ENCODE data around the gene SRL. TPM values are rescaled to one million over a fixed set of nuclear protein-coding genes. Genes with fewer than 3 reads are reported as not detected.
A peak's percentile ranks its signal among the peaks of the same experiment; 100 is the strongest.

The SRL gene
- total RNA-seq, 5 donors from 2014 or later (not counting 1 experiment from before 2014, with no cell fraction given): 0.06 TPM; not detected in 4

DNA sequence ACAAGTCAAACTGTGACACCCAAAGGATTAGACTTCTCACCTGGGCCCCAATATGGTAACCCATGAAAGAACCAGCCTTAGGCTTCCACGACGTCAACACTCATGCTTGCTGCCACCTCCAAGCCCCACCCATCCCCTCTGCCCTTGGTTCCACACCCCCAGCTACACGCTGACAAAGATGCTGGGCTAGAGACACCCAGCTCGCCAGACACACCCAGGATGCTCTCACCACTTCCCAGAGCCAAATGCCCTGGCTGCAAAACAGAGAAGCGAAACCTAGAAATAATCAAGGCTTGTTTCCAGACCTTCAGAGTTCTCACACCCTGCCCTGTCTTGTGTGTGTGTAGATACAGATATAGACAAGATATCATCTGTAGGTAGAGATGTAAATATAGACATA, 99.6 kb downstream of the SRL start:
- peaks cover 0 to 2% of the 10 kb centered on the region in 2 donors for H3K27me3 Mint-ChIP-seq
- peak in 33 of 35 experiments; percentile 3 to 68 (median 47) for DNase-seq
- Histone ChIP-seq H3K27me3 (replicated peaks in 1 of 2; ENCODE audit: control insufficient read depth in 2 of 2, extremely low read depth in 1 of 2, insufficient read depth in 2 of 2, low read length in 1 of 2) (peaks cover 0 to 4% of the 10 kb centered on the region in 2 experiments), H3K9me3 (no peaks in the 10 kb centered on the region), H3K27ac (ENCODE audit: low read length) (peak overlapping the region; percentile 52), H3K4me1 (ENCODE audit: control insufficient read depth in 1 of 2, extremely low read depth in 1 of 2, insufficient read depth in 2 of 2, low read length in 2 of 2) (peaks cover 0 to 18% of the 10 kb centered on the region in 2 experiments), H3K4me3 (ENCODE audit: control insufficient read depth in 1 of 2, extremely low read depth in 1 of 2, low read length in 1 of 2) (no peak overlapping the region), H3K36me3 (ENCODE audit: control insufficient read depth in 2 of 2, extremely low read depth in 1 of 2, insufficient read depth in 1 of 2, low read length in 1 of 2) (no peaks in the 10 kb centered on the region)
- H3K36me3 Mint-ChIP-seq: no peaks in the 10 kb centered on the region
- ChIA-PET CTCF (no interaction called here), POLR2A (no interaction called here)
- ATAC-seq (replicated peaks in 1 of 4): peak; percentile 82 to 99 (median 94)
- H3K9me3 Mint-ChIP-seq: no peaks in the 10 kb centered on the region
- H3K27ac Mint-ChIP-seq: peak overlapping the region; percentile 48 to 90
- WGBS (ENCODE audit: insufficient coverage): 13% methylated on average over 4 of the region's 5 CpGs
- no peak overlapping the region for H3K4me3 Mint-ChIP-seq
- peaks cover 2 to 18% (median 8%) of the 10 kb centered on the region in 3 donors for H3K4me1 Mint-ChIP-seq

- peaks cover 0 to 18% of the 10 kb centered on the region in 2 experiments for H3K4me1 ChIP-seq (ENCODE audit: control insufficient read depth in 1 of 2, extremely low read depth in 1 of 2, insufficient read depth in 2 of 2, low read length in 2 of 2)
- 94% methylated on average over 7 of the region's 12 CpGs for WGBS (ENCODE audit: insufficient coverage)
- Mint-ChIP-seq H3K4me3 (no peak overlapping the region), H3K27me3 (peaks cover 0 to 2% of the 10 kb centered on the region in 2 donors), H3K27ac (no peak overlapping the region), H3K4me1 (peaks cover 4 to 18% (median 8%) of the 10 kb centered on the region in 3 donors), H3K9me3 (no peaks in the 10 kb centered on the region), H3K36me3 (no peaks in the 10 kb centered on the region)
- H3K9me3 ChIP-seq: no peaks in the 10 kb centered on the region
- H3K36me3 ChIP-seq (ENCODE audit: control insufficient read depth in 2 of 2, extremely low read depth in 1 of 2, insufficient read depth in 1 of 2, low read length in 1 of 2): no peaks in the 10 kb centered on the region
- CTCF ChIA-PET: no interaction called here
- POLR2A ChIA-PET: no interaction called here
- H3K27me3 ChIP-seq (replicated peaks in 1 of 2; ENCODE audit: control insufficient read depth in 2 of 2, extremely low read depth in 1 of 2, insufficient read depth in 2 of 2, low read length in 1 of 2): no peaks in the 10 kb centered on the region
- H3K27ac ChIP-seq (ENCODE audit: low read length): peak overlapping the region; percentile 49
- H3K4me3 ChIP-seq (ENCODE audit: control insufficient read depth in 1 of 2, extremely low read depth in 1 of 2, low read length in 1 of 2): no peak overlapping the region
- ATAC-seq (replicated peaks in 1 of 4): no peak
- DNase-seq: no peak
Observed at GRCh38 chr16:4141604-4142003, 100.3 kb downstream of the SRL start.

DNA sequence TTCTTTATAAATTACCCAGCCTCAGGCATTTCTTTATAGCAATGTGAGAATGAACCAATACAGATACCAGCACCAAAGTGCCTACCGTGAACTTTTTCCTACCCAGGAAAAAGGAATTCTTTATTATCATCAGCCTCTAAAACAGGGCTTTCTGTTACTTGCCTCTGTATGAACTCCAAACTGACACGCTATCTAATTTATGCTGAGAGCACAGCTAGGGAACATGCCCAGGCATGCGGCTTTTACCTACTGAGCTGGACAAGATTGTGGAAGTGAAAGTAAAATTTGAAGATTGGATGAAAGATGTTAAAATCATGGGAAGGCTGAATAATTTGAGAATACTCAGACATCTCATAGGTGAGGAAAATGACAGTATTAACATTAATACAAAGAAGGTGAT, 101.2 kb downstream of the SRL start:
- DNase-seq (no peak), ATAC-seq (replicated peaks in 1 of 4) (no peak)
- no peaks in the 10 kb centered on the region for H3K9me3 Mint-ChIP-seq
- H3K4me3 Mint-ChIP-seq: no peak overlapping the region
- peaks cover 4 to 18% (median 8%) of the 10 kb centered on the region in 3 donors for H3K4me1 Mint-ChIP-seq
- no peaks in the 10 kb centered on the region for H3K36me3 Mint-ChIP-seq
- H3K9me3 ChIP-seq: no peaks in the 10 kb centered on the region
- H3K27ac ChIP-seq (ENCODE audit: low read length): no peak overlapping the region
- H3K4me3 ChIP-seq (ENCODE audit: control insufficient read depth in 1 of 2, extremely low read depth in 1 of 2, low read length in 1 of 2): no peak overlapping the region
- WGBS (ENCODE audit: insufficient coverage): no CpG with 5 or more reads among the region's 3 CpGs
- no peaks in the 10 kb centered on the region for H3K36me3 ChIP-seq (ENCODE audit: control insufficient read depth in 2 of 2, extremely low read depth in 1 of 2, insufficient read depth in 1 of 2, low read length in 1 of 2)
- H3K4me1 ChIP-seq (ENCODE audit: control insufficient read depth in 1 of 2, extremely low read depth in 1 of 2, insufficient read depth in 2 of 2, low read length in 2 of 2): peaks cover 0 to 18% of the 10 kb centered on the region in 2 experiments
- peaks cover 0 to 7% of the 10 kb centered on the region in 2 donors for H3K27me3 Mint-ChIP-seq
- ChIA-PET POLR2A (no interaction called here), CTCF (no interaction called here)
- peaks cover 0 to 7% of the 10 kb centered on the region in 2 experiments for H3K27me3 ChIP-seq (replicated peaks in 1 of 2; ENCODE audit: control insufficient read depth in 2 of 2, extremely low read depth in 1 of 2, insufficient read depth in 2 of 2, low read length in 1 of 2)
- H3K27ac Mint-ChIP-seq: peak overlapping the region in 1 of 2 donors; percentile 34

DNA sequence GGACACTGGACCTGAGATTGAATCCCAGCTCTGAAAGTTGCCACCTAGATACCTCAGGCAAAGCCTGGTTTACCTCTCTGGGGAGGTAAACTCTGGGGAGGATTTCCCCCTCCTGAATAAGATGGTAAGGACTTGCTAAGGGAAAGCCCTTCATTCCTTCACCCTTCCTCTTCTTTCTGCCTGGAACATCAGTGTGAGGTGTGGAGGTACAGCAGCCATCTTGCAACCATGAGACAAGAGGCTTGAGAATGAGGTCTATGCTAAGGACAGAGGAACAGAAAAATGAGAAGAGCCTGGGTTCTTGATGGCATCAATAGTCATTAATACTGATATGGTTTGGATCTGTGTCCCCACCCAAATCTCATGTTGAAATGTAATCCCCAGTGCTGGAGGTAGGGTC, 101.9 kb downstream of the SRL start:
- Mint-ChIP-seq H3K27ac (no peak overlapping the region), H3K4me3 (no peak overlapping the region), H3K4me1 (peaks cover 4 to 18% (median 8%) of the 10 kb centered on the region in 3 donors), H3K27me3 (peaks cover 0 to 10% of the 10 kb centered on the region in 2 donors), H3K9me3 (no peaks in the 10 kb centered on the region), H3K36me3 (no peaks in the 10 kb centered on the region)
- Histone ChIP-seq H3K27ac (ENCODE audit: low read length) (no peak overlapping the region), H3K36me3 (ENCODE audit: control insufficient read depth in 2 of 2, extremely low read depth in 1 of 2, insufficient read depth in 1 of 2, low read length in 1 of 2) (no peaks in the 10 kb centered on the region), H3K4me1 (ENCODE audit: control insufficient read depth in 1 of 2, extremely low read depth in 1 of 2, insufficient read depth in 2 of 2, low read length in 2 of 2) (peaks cover 0 to 18% of the 10 kb centered on the region in 2 experiments), H3K4me3 (ENCODE audit: control insufficient read depth in 1 of 2, extremely low read depth in 1 of 2, low read length in 1 of 2) (no peak overlapping the region), H3K9me3 (no peaks in the 10 kb centered on the region), H3K27me3 (replicated peaks in 1 of 2; ENCODE audit: control insufficient read depth in 2 of 2, extremely low read depth in 1 of 2, insufficient read depth in 2 of 2, low read length in 1 of 2) (peaks cover 0 to 7% of the 10 kb centered on the region in 2 experiments)
- DNase-seq: no peak
- CTCF ChIA-PET: no interaction called here
- POLR2A ChIA-PET: no interaction called here
- ATAC-seq (replicated peaks in 1 of 4): no peak

Other genes with a start within 250 kb of the SRL start
- 10 to 100 TPM in 4 of 5 donors, 1 to 10 TPM in 1; 7.9 to 15.7 (median 11.6) TPM for gene ADCY9, start 125.6 kb downstream of the SRL start, total RNA-seq
- 10 to 100 TPM; 15.1 to 35.2 (median 34.6) TPM for gene TFAP4, start 30.9 kb upstream of the SRL start, total RNA-seq
- gene GLIS2, start 74.0 kb upstream of the SRL start, total RNA-seq: under 1 TPM in 3 of 5 donors, not detected in 2; 0.18 to 0.20 (median 0.19) TPM
- gene PAM16, start 109.2 kb upstream of the SRL start, total RNA-seq: 10 to 100 TPM; 41.2 to 53.7 (median 47.4) TPM
- under 1 TPM; 0.38 to 0.89 (median 0.56) TPM for gene VASN, start 129.8 kb upstream of the SRL start, total RNA-seq
- gene CORO7, start 174.5 kb upstream of the SRL start, total RNA-seq: 100 to 1,000 TPM; 213 to 675 (median 230) TPM
- gene DNAJA3, start 183.8 kb upstream of the SRL start, total RNA-seq: 10 to 100 TPM; 37.7 to 73.8 (median 65.7) TPM
- gene NMRAL1, start 232.5 kb upstream of the SRL start, total RNA-seq: 10 to 100 TPM; 50.1 to 79.1 (median 62.1) TPM
- 10 to 100 TPM; 49.1 to 74.4 (median 70.5) TPM for gene HMOX2, start 234.3 kb upstream of the SRL start, total RNA-seq